Body of pancreas (tissue), 4 donors: Measurements from ENCODE around the gene TNXB.

Experiments
- CTCF ChIP-seq, 7 experiments: fragments of 450-650 bp in 4 of 7; fragments of 200-600 bp in 3 of 7; sonication (generic) in 3 of 7; IDR thresholded peaks; one replicate each; pipeline ENCODE4 v1.5.1; 2016 to 2019; ENCODE audit warnings: antibody characterized with exemption in 7 of 7
- POLR2A ChIP-seq, 3 donors: fragments of 450-650 bp; IDR thresholded peaks; one replicate each; pipeline ENCODE4 v1.6.1; 2016; ENCODE audit warnings: antibody characterized with exemption in 3 of 3, mild to moderate bottlenecking in 2 of 3

- TF ChIP-seq POLR2A (IDR thresholded peaks at IDR 0.05) = no peak
- no peak for TF ChIP-seq CTCF (IDR thresholded peaks at IDR 0.05)
Measured at GRCh38 chr6:32086661-32087573, 22.2 kb downstream of the TNXB start.
